ENCODE data around the gene DPH3.
A peak's percentile ranks its signal among the peaks of the same experiment; 100 is the strongest.

The DPH3 gene

DNA sequence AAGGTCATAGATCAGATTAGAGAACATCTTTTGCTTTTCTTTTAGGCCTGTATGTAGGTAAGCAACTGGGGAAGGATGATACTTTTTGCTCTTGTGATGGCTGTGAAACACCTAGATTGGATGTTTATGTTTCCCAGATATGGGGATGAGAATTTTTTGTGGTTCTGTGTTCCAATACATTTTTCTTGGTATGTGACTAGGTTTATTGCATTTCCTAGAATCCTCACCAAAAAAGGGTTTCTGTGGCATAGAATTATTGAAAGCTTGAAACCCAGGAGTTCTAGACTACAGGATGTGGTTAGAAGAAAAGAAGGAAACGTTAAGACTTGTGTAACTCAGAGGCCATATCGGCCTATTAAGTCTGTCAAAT, 26.1 kb upstream of the DPH3 start:
- Histone ChIP-seq H3K27ac (ENCODE audit: low read depth in 2 of 2, low read length in 2 of 2) (no peak overlapping the region), H3K9me3 (ENCODE audit: control insufficient read depth in 2 of 2, low read length in 2 of 2) (no peaks in the 10 kb centered on the region), H3K4me3 (ENCODE audit: low read length in 2 of 2) (no peak overlapping the region), H3K27me3 (ENCODE audit: control insufficient read depth in 2 of 2, insufficient read depth in 2 of 2, low read length in 2 of 2) (no peaks in the 10 kb centered on the region), H3K9ac (ENCODE audit: low read depth in 1 of 2, low read length in 2 of 2) (no peak overlapping the region), H3K4me1 (ENCODE audit: control insufficient read depth in 2 of 2, insufficient read depth in 2 of 2, low read length in 2 of 2) (no peaks in the 10 kb centered on the region), H3K36me3 (ENCODE audit: control insufficient read depth in 2 of 2, insufficient read depth in 2 of 2, low read length in 2 of 2) (peaks cover 19 to 31% of the 10 kb centered on the region in 2 donors)

GRCh38 chr3:16290007-16290826, 25.5 kb upstream of the DPH3 start:
- no peak overlapping the region for H3K9ac ChIP-seq (ENCODE audit: low read depth in 1 of 2, low read length in 2 of 2)
- H3K27ac ChIP-seq (ENCODE audit: low read depth in 2 of 2, low read length in 2 of 2), result no peak overlapping the region
- no peaks in the 10 kb centered on the region for H3K27me3 ChIP-seq (ENCODE audit: control insufficient read depth in 2 of 2, insufficient read depth in 2 of 2, low read length in 2 of 2)
- H3K36me3 ChIP-seq (ENCODE audit: control insufficient read depth in 2 of 2, insufficient read depth in 2 of 2, low read length in 2 of 2), result peaks cover 13 to 27% of the 10 kb centered on the region in 2 donors
- H3K9me3 ChIP-seq (ENCODE audit: control insufficient read depth in 2 of 2, low read length in 2 of 2), result no peaks in the 10 kb centered on the region
- H3K4me3 ChIP-seq (ENCODE audit: low read length in 2 of 2), result no peak overlapping the region
- H3K4me1 ChIP-seq (ENCODE audit: control insufficient read depth in 2 of 2, insufficient read depth in 2 of 2, low read length in 2 of 2), result no peaks in the 10 kb centered on the region

- H3K9ac ChIP-seq (ENCODE audit: low read depth in 1 of 2, low read length in 2 of 2), result no peak overlapping the region
- peak overlapping the region in 1 of 2 donors; percentile 50 for H3K27ac ChIP-seq (ENCODE audit: low read depth in 2 of 2, low read length in 2 of 2)
- H3K4me3 ChIP-seq (ENCODE audit: low read length in 2 of 2), result peak overlapping the region in 1 of 2 donors; percentile 1
- H3K9me3 ChIP-seq (ENCODE audit: control insufficient read depth in 2 of 2, low read length in 2 of 2), result no peaks in the 10 kb centered on the region
- H3K4me1 ChIP-seq (ENCODE audit: control insufficient read depth in 2 of 2, insufficient read depth in 2 of 2, low read length in 2 of 2), result no peaks in the 10 kb centered on the region
- no peaks in the 10 kb centered on the region for H3K27me3 ChIP-seq (ENCODE audit: control insufficient read depth in 2 of 2, insufficient read depth in 2 of 2, low read length in 2 of 2)
- H3K36me3 ChIP-seq (ENCODE audit: control insufficient read depth in 2 of 2, insufficient read depth in 2 of 2, low read length in 2 of 2), result peaks cover 16 to 22% of the 10 kb centered on the region in 2 donors
Observed at GRCh38 chr3:16289144-16289889, 24.6 kb upstream of the DPH3 start.

DNA sequence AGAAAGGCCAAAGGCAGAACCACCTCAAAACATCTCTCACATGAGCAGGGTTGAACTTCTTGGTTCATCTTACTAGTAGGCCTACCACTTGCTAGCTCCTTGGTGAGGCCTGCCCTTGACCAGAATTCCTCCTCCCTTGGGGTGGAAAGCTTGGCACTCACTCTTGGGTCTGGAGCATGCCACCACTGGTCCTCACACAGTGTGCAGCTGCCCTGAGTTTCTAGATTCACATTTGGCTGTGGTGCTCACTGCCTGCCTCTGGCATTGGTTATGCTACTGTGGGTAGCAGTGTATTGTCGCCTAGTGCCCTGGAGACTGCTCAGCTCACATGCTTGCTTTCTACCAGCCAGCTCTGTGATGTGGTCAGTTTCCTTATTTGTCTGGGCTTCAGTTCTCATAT, 23.9 kb upstream of the DPH3 start:
- H3K36me3 ChIP-seq (ENCODE audit: control insufficient read depth in 2 of 2, insufficient read depth in 2 of 2, low read length in 2 of 2), result peaks cover 21 to 23% of the 10 kb centered on the region in 2 donors
- no peaks in the 10 kb centered on the region for H3K9me3 ChIP-seq (ENCODE audit: control insufficient read depth in 2 of 2, low read length in 2 of 2)
- no peak overlapping the region for H3K4me3 ChIP-seq (ENCODE audit: low read length in 2 of 2)
- H3K27me3 ChIP-seq (ENCODE audit: control insufficient read depth in 2 of 2, insufficient read depth in 2 of 2, low read length in 2 of 2), result no peaks in the 10 kb centered on the region
- no peak overlapping the region for H3K9ac ChIP-seq (ENCODE audit: low read depth in 1 of 2, low read length in 2 of 2)
- H3K27ac ChIP-seq (ENCODE audit: low read depth in 2 of 2, low read length in 2 of 2), result no peak overlapping the region
- H3K4me1 ChIP-seq (ENCODE audit: control insufficient read depth in 2 of 2, insufficient read depth in 2 of 2, low read length in 2 of 2), result no peaks in the 10 kb centered on the region

GRCh38 chr3:16286751-16287543, 22.2 kb upstream of the DPH3 start:
- Histone ChIP-seq H3K9ac (ENCODE audit: low read depth in 1 of 2, low read length in 2 of 2) (peak overlapping the region; percentile 8 to 14), H3K4me1 (ENCODE audit: control insufficient read depth in 2 of 2, insufficient read depth in 2 of 2, low read length in 2 of 2) (no peaks in the 10 kb centered on the region), H3K9me3 (ENCODE audit: control insufficient read depth in 2 of 2, low read length in 2 of 2) (no peaks in the 10 kb centered on the region), H3K27me3 (ENCODE audit: control insufficient read depth in 2 of 2, insufficient read depth in 2 of 2, low read length in 2 of 2) (no peaks in the 10 kb centered on the region), H3K4me3 (ENCODE audit: low read length in 2 of 2) (peak overlapping the region; percentile 25 to 59), H3K27ac (ENCODE audit: low read depth in 2 of 2, low read length in 2 of 2) (peak overlapping the region; percentile 69 to 71), H3K36me3 (ENCODE audit: control insufficient read depth in 2 of 2, insufficient read depth in 2 of 2, low read length in 2 of 2) (peaks cover 29 to 32% of the 10 kb centered on the region in 2 donors)

GRCh38 chr3:16286161-16286560, 21.4 kb upstream of the DPH3 start:
- peak overlapping the region; percentile 69 to 71 for H3K27ac ChIP-seq (ENCODE audit: low read depth in 2 of 2, low read length in 2 of 2)
- no peaks in the 10 kb centered on the region for H3K9me3 ChIP-seq (ENCODE audit: control insufficient read depth in 2 of 2, low read length in 2 of 2)
- H3K4me3 ChIP-seq (ENCODE audit: low read length in 2 of 2), result peak overlapping the region in 1 of 2 donors; percentile 59
- H3K9ac ChIP-seq (ENCODE audit: low read depth in 1 of 2, low read length in 2 of 2), result peak overlapping the region; percentile 8 to 14
- peaks cover 29% of the 10 kb centered on the region in 2 donors for H3K36me3 ChIP-seq (ENCODE audit: control insufficient read depth in 2 of 2, insufficient read depth in 2 of 2, low read length in 2 of 2)
- H3K27me3 ChIP-seq (ENCODE audit: control insufficient read depth in 2 of 2, insufficient read depth in 2 of 2, low read length in 2 of 2), result no peaks in the 10 kb centered on the region
- no peaks in the 10 kb centered on the region for H3K4me1 ChIP-seq (ENCODE audit: control insufficient read depth in 2 of 2, insufficient read depth in 2 of 2, low read length in 2 of 2)

DNA sequence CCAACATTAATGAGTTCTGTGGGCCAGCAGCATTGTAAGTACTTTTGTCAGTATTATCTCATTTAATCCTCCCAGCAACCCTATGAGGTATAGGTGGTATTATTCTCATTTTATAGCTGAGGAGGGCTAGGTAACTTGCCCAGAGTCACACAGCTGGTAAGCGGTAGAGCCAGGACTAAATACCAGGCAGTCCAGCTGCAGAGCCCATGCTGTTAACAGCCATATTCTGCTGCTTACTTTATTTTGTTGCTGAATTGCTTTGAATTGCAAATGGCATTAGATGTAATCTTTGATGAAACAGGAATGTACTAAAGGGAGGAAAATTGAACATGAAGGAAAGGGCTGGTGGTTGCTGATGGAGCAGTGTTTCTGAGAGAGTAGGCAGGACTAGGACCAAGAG, 19.9 kb upstream of the DPH3 start:
- H3K9me3 ChIP-seq (ENCODE audit: control insufficient read depth in 2 of 2, low read length in 2 of 2), result no peaks in the 10 kb centered on the region
- no peak overlapping the region for H3K9ac ChIP-seq (ENCODE audit: low read depth in 1 of 2, low read length in 2 of 2)
- H3K4me1 ChIP-seq (ENCODE audit: control insufficient read depth in 2 of 2, insufficient read depth in 2 of 2, low read length in 2 of 2), result no peaks in the 10 kb centered on the region
- no peak overlapping the region for H3K27ac ChIP-seq (ENCODE audit: low read depth in 2 of 2, low read length in 2 of 2)
- H3K27me3 ChIP-seq (ENCODE audit: control insufficient read depth in 2 of 2, insufficient read depth in 2 of 2, low read length in 2 of 2), result no peaks in the 10 kb centered on the region
- H3K36me3 ChIP-seq (ENCODE audit: control insufficient read depth in 2 of 2, insufficient read depth in 2 of 2, low read length in 2 of 2), result peaks cover 27 to 29% of the 10 kb centered on the region in 2 donors
- H3K4me3 ChIP-seq (ENCODE audit: low read length in 2 of 2), result no peak overlapping the region

GRCh38 chr3:16280671-16281070, 15.9 kb upstream of the DPH3 start:
- H3K9me3 ChIP-seq (ENCODE audit: control insufficient read depth in 2 of 2, low read length in 2 of 2), result no peaks in the 10 kb centered on the region
- H3K4me3 ChIP-seq (ENCODE audit: low read length in 2 of 2), result no peak overlapping the region
- H3K4me1 ChIP-seq (ENCODE audit: control insufficient read depth in 2 of 2, insufficient read depth in 2 of 2, low read length in 2 of 2), result no peaks in the 10 kb centered on the region
- H3K27ac ChIP-seq (ENCODE audit: low read depth in 2 of 2, low read length in 2 of 2), result no peak overlapping the region
- no peaks in the 10 kb centered on the region for H3K27me3 ChIP-seq (ENCODE audit: control insufficient read depth in 2 of 2, insufficient read depth in 2 of 2, low read length in 2 of 2)
- H3K36me3 ChIP-seq (ENCODE audit: control insufficient read depth in 2 of 2, insufficient read depth in 2 of 2, low read length in 2 of 2), result peaks cover 23 to 26% of the 10 kb centered on the region in 2 donors
- H3K9ac ChIP-seq (ENCODE audit: low read depth in 1 of 2, low read length in 2 of 2), result no peak overlapping the region

DNA sequence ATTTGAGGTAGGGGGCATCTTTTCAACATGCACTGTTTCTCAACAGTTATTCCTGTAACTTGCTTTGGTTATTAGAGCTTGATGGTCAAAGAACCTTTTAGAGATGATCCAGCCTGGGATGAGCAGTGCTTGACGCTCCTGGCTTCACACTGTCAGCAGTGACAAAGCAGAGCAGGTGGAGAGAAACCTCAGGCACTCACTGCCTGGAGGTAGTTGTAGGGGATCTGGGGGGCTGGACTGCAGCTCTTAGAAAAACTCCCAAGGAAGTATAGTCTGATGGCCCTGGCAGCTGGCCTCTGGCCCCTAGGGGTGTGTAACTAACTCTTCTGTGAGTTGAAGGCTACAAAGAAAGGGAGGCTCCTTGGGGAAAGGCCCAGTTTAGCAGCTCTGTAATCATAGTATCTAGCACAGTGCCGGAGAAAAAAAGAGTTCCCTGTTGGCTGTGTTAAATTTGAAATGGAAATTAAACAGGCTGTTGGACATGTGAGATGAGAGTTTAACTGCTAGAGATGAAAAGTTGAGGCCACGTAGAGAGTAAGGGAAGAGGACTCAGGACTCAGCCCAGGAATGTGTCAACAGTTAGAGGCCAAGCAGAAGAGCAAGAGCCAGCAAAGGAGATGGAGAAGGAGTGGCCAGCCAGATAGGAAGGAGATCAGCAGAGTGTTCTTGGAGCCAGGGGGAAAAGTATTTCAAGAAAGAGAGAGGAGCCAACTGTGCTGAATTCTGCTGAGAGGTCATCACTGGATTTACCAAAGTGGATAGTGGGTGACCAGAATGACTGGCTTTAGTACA, 14.5 kb upstream of the DPH3 start:
- no peaks in the 10 kb centered on the region for H3K4me1 ChIP-seq (ENCODE audit: control insufficient read depth in 2 of 2, insufficient read depth in 2 of 2, low read length in 2 of 2)
- H3K9me3 ChIP-seq (ENCODE audit: control insufficient read depth in 2 of 2, low read length in 2 of 2), result no peaks in the 10 kb centered on the region
- H3K9ac ChIP-seq (ENCODE audit: low read depth in 1 of 2, low read length in 2 of 2), result no peak overlapping the region
- no peak overlapping the region for H3K4me3 ChIP-seq (ENCODE audit: low read length in 2 of 2)
- H3K27me3 ChIP-seq (ENCODE audit: control insufficient read depth in 2 of 2, insufficient read depth in 2 of 2, low read length in 2 of 2), result no peaks in the 10 kb centered on the region
- H3K27ac ChIP-seq (ENCODE audit: low read depth in 2 of 2, low read length in 2 of 2), result no peak overlapping the region
- H3K36me3 ChIP-seq (ENCODE audit: control insufficient read depth in 2 of 2, insufficient read depth in 2 of 2, low read length in 2 of 2), result peaks cover 23 to 27% of the 10 kb centered on the region in 2 donors

Measured in mucosa of rectum (tissue), 2 donors.